GM12878 (cell line): ENCODE measurements around the gene TBXAS1. TPM values are rescaled to one million over a fixed set of nuclear protein-coding genes. Genes with fewer than 3 reads are reported as not detected.

Experiments
- ATAC-seq: fragments of 200-7000 bp; cut with Tn5 transposase; 3 replicates; pipeline ENCODE4 v1.9.1; 2020; ENCODE audit warnings: mild to moderate bottlenecking, moderate library complexity
- BruUV-seq: library from RNA; stranded (reverse); fragments of 400-500 nt; replicated peaks from 2 replicates; lab custom pipeline; 2021; lab: Mats Ljungman, UMichigan
- CTCF ChIA-PET: fragments of 300-600 bp; sonication (Branson Sonifier 250); formaldehyde crosslinking; extraction: SDS; loops from one replicate; lab custom pipeline; 2021; ENCODE audit warnings: inconsistent platforms; lab: Yijun Ruan, JAX
- POLR2A ChIA-PET: fragments of 350-600 bp; formaldehyde crosslinking; extraction: SDS; loops from one replicate; lab custom pipeline; 2021; ENCODE audit warnings: inconsistent platforms; lab: Charles Lee
- RAD21 ChIA-PET: fragments of 300-600 bp; sonication (Branson Sonifier 250); formaldehyde crosslinking; loops from one replicate; lab custom pipeline; 2023; ENCODE audit warnings: antibody characterized with exemption; ENCODE audit not compliant: unreplicated experiment; lab: Charles Lee
- SMC1A ChIA-PET: fragments of 300-600 bp; sonication (Branson Sonifier 250); formaldehyde crosslinking; loops from one replicate; lab custom pipeline; 2023; ENCODE audit not compliant: unreplicated experiment, uncharacterized antibody; lab: Charles Lee
- DNase-seq: peaks from one replicate; pipeline ENCODE4 v3.0.0-alpha.2; 2011; ENCODE audit warnings: low read depth, low spot score
- FAIRE-seq: peaks from 3 replicates; lab custom pipeline; 2011; peaks lifted over from hg19 to GRCh38; lab: Jason Lieb, UNC
- H2AFZ ChIP-seq: 2 replicates; pipeline ENCODE4 v1.6.0; 2011; ENCODE audit warnings: low read depth, low read length, control low read depth; ENCODE audit not compliant: control insufficient read depth
- H3K27ac ChIP-seq: 2 replicates; pipeline ENCODE4 v1.5.1; 2011; ENCODE audit warnings: control low read depth; ENCODE audit not compliant: control insufficient read depth, insufficient read depth
- H3K27me3 ChIP-seq, 2 experiments: replicated peaks in 1 of 2; 2 replicates each; pipeline versions ENCODE4 v1.6.0 to v1.6.1; 2011; ENCODE audit warnings: low read length in 1 of 2; ENCODE audit not compliant: control insufficient read depth in 2 of 2, insufficient read depth in 2 of 2
- H3K36me3 ChIP-seq, 2 experiments: 2 replicates each; pipeline ENCODE4 v1.5.1; 2011; ENCODE audit warnings: low read length in 1 of 2; ENCODE audit not compliant: control insufficient read depth in 2 of 2, insufficient read depth in 2 of 2
- H3K4me1 ChIP-seq: 2 replicates; pipeline ENCODE4 v1.6.1; 2011; ENCODE audit warnings: mild to moderate bottlenecking, low read length, moderate library complexity, mixed read lengths; ENCODE audit not compliant: control insufficient read depth, insufficient read depth
- H3K4me2 ChIP-seq: 2 replicates; pipeline ENCODE4 v1.6.0; 2011; ENCODE audit warnings: control low read depth; ENCODE audit not compliant: control insufficient read depth, insufficient read depth
- H3K4me3 ChIP-seq: fragments of 200-600 bp; sonication (generic); 2 replicates; pipeline ENCODE4 v1.5.1; 2016
- H3K79me2 ChIP-seq: 2 replicates; pipeline ENCODE4 v1.6.0; 2011; ENCODE audit warnings: low read length; ENCODE audit not compliant: control insufficient read depth, insufficient read depth
- H3K9ac ChIP-seq: 2 replicates; pipeline ENCODE4 v1.8.0; 2011; ENCODE audit warnings: low read length, control low read depth, mixed read lengths; ENCODE audit not compliant: control insufficient read depth, insufficient read depth
- H3K9me3 ChIP-seq: replicated peaks from 3 replicates; pipeline ENCODE4 v1.5.1; 2011; ENCODE audit warnings: mild to moderate bottlenecking, low read length; ENCODE audit not compliant: control insufficient read depth, insufficient read depth
- H4K20me1 ChIP-seq: 2 replicates; pipeline ENCODE4 v1.6.0; 2011; ENCODE audit not compliant: control insufficient read depth, insufficient read depth
- CBFB ChIP-seq: IDR thresholded peaks from 2 replicates; pipeline ENCODE4 v1.6.1; 2016; ENCODE audit warnings: antibody characterized with exemption, low read depth
- CBX3 ChIP-seq: fragments of 200-600 bp; sonication (generic); IDR thresholded peaks from 2 replicates; pipeline ENCODE4 v1.6.1; 2016; ENCODE audit warnings: low read depth, borderline replicate concordance
- FOS ChIP-seq: IDR thresholded peaks from 3 replicates; pipeline ENCODE4 v1.6.1; 2011; ENCODE audit warnings: borderline replicate concordance; ENCODE audit not compliant: insufficient read length; ENCODE audit errors: extremely low read depth
- LARP7 ChIP-seq: fragments of 450-650 bp; IDR thresholded peaks from 2 replicates; pipeline ENCODE4 v1.6.1; 2017; ENCODE audit warnings: mild to moderate bottlenecking
- MXI1 ChIP-seq: fragments of 150-350 bp; IDR thresholded peaks from 2 replicates; pipeline ENCODE4 v1.6.1; 2011; ENCODE audit warnings: low read depth, mild to moderate bottlenecking, inconsistent platforms, low read length, improper control_type of control experiment
- NFXL1 ChIP-seq: fragments of 450-650 bp; IDR thresholded peaks from 2 replicates; pipeline ENCODE4 v1.6.1; 2017; ENCODE audit warnings: antibody characterized with exemption, mild to moderate bottlenecking, borderline replicate concordance
- NR2F1 ChIP-seq: fragments of 450-650 bp; conservative IDR thresholded peaks from 2 replicates; pipeline ENCODE4 v1.6.1; 2017; ENCODE audit warnings: mild to moderate bottlenecking
- PAX5 ChIP-seq: IDR thresholded peaks from 2 replicates; pipeline ENCODE4 v1.6.1; 2011; ENCODE audit warnings: low read depth, low read length, borderline replicate concordance
- STAT3 ChIP-seq: IDR thresholded peaks from 2 replicates; pipeline ENCODE4 v1.6.1; 2011; ENCODE audit warnings: low read depth, low read length, improper control_type of control experiment
- ZNF274 ChIP-seq: IDR thresholded peaks from one replicate; pipeline ENCODE4 v1.8.0; 2011; ENCODE audit not compliant: insufficient read length, insufficient read depth
- WGBS: methylation state at CpG from one replicate; pipeline ENCODE4 v1.1.6; 2016; ENCODE audit warnings: low lambda C conversion rate; ENCODE audit not compliant: insufficient replicate concordance, insufficient coverage; ENCODE audit errors: missing lambda C conversion rate; 5-methylcytosine and 5-hydroxymethylcytosine counted together
- in situ Hi-C: fragments of 300-500 bp; cut with MboI; formaldehyde crosslinking; loops from 9 replicates; pipeline ENCODE4 v1.14.3; 2018; ENCODE audit warnings: mixed read lengths
- intact Hi-C: fragments of 100-400 bp; cut with micrococcal nuclease; formaldehyde crosslinking; loops from one replicate; pipeline ENCODE4 v1.14.2; 2022; ENCODE audit not compliant: unreplicated experiment
- polyA plus RNA-seq, 11 experiments: library from polyadenylated mRNA; depleted of rRNA in 4 of 11; unstranded in 6 of 11; stranded (reverse) in 5 of 11; fragments of >200 nt; fragmentation: Nextera tagmentation in 4 of 11; fragmentation: Illumina TruSeq in 1 of 11; extraction: Ambion mirVana in 4 of 11; extraction: Trizol in 1 of 11; gene quantifications; 1 replicate in 1 of 11; 2 replicates in 10 of 11; pipeline versions ENCODE4 v1.2.1 to v1.2.3, GENCODE V29; 2011 to 2016; ENCODE audit warnings: inconsistent platforms in 2 of 11, missing spikeins in 2 of 11, low read depth in 1 of 11
- total RNA-seq, 4 experiments: library from RNA; depleted of rRNA in 3 of 4; stranded (reverse); fragments of >200 nt in 3 of 4; fragmentation: Illumina TruSeq in 1 of 4; extraction: Trizol in 1 of 4; gene quantifications; 2 replicates each; pipeline versions ENCODE4 v1.2.1 to v1.2.3, GENCODE V29; 2013 to 2021
- TF ChIP-seq, protein P1 (sequence below): fragments of 450-650 bp; IDR thresholded peaks from 2 replicates; pipeline ENCODE4 v1.6.1; 2017; ENCODE audit warnings: mild to moderate bottlenecking, moderate library complexity
- TF ChIP-seq, protein P2 (sequence below): IDR thresholded peaks from 2 replicates; pipeline ENCODE4 v1.6.1; 2011; ENCODE audit warnings: borderline replicate concordance, low read depth, mild to moderate bottlenecking, moderate library complexity, mixed read lengths, low read length; ENCODE audit not compliant: insufficient read depth; ENCODE audit errors: extremely low read length
- TF ChIP-seq, protein P3 (sequence below): fragments of 450-650 bp; IDR thresholded peaks from 2 replicates; pipeline ENCODE4 v1.6.1; 2018; ENCODE audit warnings: borderline replicate concordance, mild to moderate bottlenecking; ENCODE audit not compliant: partially characterized antibody
- TF ChIP-seq, protein P4 (sequence below): fragments of 450-650 bp; IDR thresholded peaks from 2 replicates; pipeline ENCODE4 v1.6.1; 2014; ENCODE audit warnings: mild to moderate bottlenecking

Gene TBXAS1
- total and polyA plus RNA-seq, 10 of the 15 experiments (the other 5 are each of a cell fraction or from before 2014, with no cell fraction given): 1.5 to 32.7 (median 16.3) TPM

DNA sequence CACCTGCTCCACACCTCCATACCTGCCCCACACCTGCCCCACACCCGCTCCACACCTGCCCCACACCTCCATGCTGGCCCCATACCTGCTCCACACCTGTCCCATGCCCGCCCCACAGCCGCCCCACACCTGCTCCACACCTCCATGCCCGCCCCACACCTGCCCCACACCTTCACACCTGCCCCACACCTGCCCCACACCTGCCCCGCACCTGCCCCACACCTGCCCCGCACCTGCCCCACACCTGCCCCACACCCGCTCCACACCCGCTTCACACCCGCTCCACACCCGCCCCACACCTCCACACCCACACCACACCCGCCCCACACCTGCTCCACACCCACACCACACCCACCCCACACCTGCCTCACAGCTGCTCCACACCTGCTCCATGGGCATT, 180.7 kb downstream of the TBXAS1 start (continued):
- TF ChIP-seq FOS (no peak), NFXL1 (no peak), STAT3 (no peak), CBX3 (no peak), ZNF274 (no peak), PAX5 (no peak), NR2F1 (no peak)
- TF ChIP-seq, protein P1, sequence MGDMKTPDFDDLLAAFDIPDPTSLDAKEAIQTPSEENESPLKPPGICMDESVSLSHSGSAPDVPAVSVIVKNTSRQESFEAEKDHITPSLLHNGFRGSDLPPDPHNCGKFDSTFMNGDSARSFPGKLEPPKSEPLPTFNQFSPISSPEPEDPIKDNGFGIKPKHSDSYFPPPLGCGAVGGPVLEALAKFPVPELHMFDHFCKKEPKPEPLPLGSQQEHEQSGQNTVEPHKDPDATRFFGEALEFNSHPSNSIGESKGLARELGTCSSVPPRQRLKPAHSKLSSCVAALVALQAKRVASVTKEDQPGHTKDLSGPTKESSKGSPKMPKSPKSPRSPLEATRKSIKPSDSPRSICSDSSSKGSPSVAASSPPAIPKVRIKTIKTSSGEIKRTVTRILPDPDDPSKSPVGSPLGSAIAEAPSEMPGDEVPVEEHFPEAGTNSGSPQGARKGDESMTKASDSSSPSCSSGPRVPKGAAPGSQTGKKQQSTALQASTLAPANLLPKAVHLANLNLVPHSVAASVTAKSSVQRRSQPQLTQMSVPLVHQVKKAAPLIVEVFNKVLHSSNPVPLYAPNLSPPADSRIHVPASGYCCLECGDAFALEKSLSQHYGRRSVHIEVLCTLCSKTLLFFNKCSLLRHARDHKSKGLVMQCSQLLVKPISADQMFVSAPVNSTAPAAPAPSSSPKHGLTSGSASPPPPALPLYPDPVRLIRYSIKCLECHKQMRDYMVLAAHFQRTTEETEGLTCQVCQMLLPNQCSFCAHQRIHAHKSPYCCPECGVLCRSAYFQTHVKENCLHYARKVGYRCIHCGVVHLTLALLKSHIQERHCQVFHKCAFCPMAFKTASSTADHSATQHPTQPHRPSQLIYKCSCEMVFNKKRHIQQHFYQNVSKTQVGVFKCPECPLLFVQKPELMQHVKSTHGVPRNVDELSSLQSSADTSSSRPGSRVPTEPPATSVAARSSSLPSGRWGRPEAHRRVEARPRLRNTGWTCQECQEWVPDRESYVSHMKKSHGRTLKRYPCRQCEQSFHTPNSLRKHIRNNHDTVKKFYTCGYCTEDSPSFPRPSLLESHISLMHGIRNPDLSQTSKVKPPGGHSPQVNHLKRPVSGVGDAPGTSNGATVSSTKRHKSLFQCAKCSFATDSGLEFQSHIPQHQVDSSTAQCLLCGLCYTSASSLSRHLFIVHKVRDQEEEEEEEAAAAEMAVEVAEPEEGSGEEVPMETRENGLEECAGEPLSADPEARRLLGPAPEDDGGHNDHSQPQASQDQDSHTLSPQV: no peak
- TF ChIP-seq, all 136 proteins: peak for 0

GRCh38 chr7:140010194-140010895, 181.3 kb downstream of the TBXAS1 start:
- intact Hi-C loops: no loop called here
- POLR2A ChIA-PET: no interaction called here
- DNase-seq (no peak), ATAC-seq (no peak), FAIRE-seq (no peak)
- SMC1A ChIA-PET: no interaction called here
- Histone ChIP-seq H3K9ac (no peak overlapping the region), H3K79me2 (no peaks in the 10 kb centered on the region), H3K4me1 (no peaks in the 10 kb centered on the region), H2AFZ (no peak overlapping the region), H4K20me1 (no peaks in the 10 kb centered on the region), H3K27me3 (no peaks in the 10 kb centered on the region; a peak in 2 of 4 replicates), H3K4me2 (no peak overlapping the region), H3K36me3 (no peaks in the 10 kb centered on the region), H3K9me3 (no peaks in the 10 kb centered on the region), H3K27ac (no peak overlapping the region), H3K4me3 (no peak overlapping the region)
- in situ Hi-C loops: no loop called here
- no TSS peak for BruUV-seq
- RAD21 ChIA-PET: no interaction called here
- CTCF ChIA-PET: interaction anchor here (1.7 kb wide), 1 partner anchor 365 kb away, joined by 6 read pairs; no protein-coding TSS in a partner anchor
- 89% methylated on average over 9 of the region's 9 CpGs for WGBS
- TF ChIP-seq LARP7 (no peak), CBFB (no peak), MXI1 (no peak)
- TF ChIP-seq, protein P2, sequence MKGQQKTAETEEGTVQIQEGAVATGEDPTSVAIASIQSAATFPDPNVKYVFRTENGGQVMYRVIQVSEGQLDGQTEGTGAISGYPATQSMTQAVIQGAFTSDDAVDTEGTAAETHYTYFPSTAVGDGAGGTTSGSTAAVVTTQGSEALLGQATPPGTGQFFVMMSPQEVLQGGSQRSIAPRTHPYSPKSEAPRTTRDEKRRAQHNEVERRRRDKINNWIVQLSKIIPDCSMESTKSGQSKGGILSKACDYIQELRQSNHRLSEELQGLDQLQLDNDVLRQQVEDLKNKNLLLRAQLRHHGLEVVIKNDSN: no peak
- TF ChIP-seq, protein P3, sequence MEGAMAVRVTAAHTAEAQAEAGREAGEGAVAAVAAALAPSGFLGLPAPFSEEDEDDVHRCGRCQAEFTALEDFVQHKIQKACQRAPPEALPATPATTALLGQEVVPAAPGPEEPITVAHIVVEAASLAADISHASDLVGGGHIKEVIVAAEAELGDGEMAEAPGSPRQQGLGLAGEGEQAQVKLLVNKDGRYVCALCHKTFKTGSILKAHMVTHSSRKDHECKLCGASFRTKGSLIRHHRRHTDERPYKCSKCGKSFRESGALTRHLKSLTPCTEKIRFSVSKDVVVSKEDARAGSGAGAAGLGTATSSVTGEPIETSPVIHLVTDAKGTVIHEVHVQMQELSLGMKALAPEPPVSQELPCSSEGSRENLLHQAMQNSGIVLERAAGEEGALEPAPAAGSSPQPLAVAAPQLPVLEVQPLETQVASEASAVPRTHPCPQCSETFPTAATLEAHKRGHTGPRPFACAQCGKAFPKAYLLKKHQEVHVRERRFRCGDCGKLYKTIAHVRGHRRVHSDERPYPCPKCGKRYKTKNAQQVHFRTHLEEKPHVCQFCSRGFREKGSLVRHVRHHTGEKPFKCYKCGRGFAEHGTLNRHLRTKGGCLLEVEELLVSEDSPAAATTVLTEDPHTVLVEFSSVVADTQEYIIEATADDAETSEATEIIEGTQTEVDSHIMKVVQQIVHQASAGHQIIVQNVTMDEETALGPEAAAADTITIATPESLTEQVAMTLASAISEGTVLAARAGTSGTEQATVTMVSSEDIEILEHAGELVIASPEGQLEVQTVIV: no peak
- TF ChIP-seq, protein P4, sequence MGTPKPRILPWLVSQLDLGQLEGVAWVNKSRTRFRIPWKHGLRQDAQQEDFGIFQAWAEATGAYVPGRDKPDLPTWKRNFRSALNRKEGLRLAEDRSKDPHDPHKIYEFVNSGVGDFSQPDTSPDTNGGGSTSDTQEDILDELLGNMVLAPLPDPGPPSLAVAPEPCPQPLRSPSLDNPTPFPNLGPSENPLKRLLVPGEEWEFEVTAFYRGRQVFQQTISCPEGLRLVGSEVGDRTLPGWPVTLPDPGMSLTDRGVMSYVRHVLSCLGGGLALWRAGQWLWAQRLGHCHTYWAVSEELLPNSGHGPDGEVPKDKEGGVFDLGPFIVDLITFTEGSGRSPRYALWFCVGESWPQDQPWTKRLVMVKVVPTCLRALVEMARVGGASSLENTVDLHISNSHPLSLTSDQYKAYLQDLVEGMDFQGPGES: no peak
